GM12878 (cell line): ENCODE data around the gene PRSS1. TPM values are rescaled to one million over a fixed set of nuclear protein-coding genes. Genes with fewer than 3 reads are reported as not detected.

Experiments
- ATAC-seq: fragments of 200-7000 bp; cut with Tn5 transposase; 3 replicates; pipeline ENCODE4 v1.9.1; 2020; ENCODE audit warnings: mild to moderate bottlenecking, moderate library complexity
- BruUV-seq: library from RNA; stranded (reverse); fragments of 400-500 nt; replicated peaks from 2 replicates; lab custom pipeline; 2021; lab: Mats Ljungman, UMichigan
- CTCF ChIA-PET: fragments of 300-600 bp; sonication (Branson Sonifier 250); formaldehyde crosslinking; extraction: SDS; loops from one replicate; lab custom pipeline; 2021; ENCODE audit warnings: inconsistent platforms; lab: Yijun Ruan, JAX
- POLR2A ChIA-PET: fragments of 350-600 bp; formaldehyde crosslinking; extraction: SDS; loops from one replicate; lab custom pipeline; 2021; ENCODE audit warnings: inconsistent platforms; lab: Charles Lee
- RAD21 ChIA-PET: fragments of 300-600 bp; sonication (Branson Sonifier 250); formaldehyde crosslinking; loops from one replicate; lab custom pipeline; 2023; ENCODE audit warnings: antibody characterized with exemption; ENCODE audit not compliant: unreplicated experiment; lab: Charles Lee
- SMC1A ChIA-PET: fragments of 300-600 bp; sonication (Branson Sonifier 250); formaldehyde crosslinking; loops from one replicate; lab custom pipeline; 2023; ENCODE audit not compliant: unreplicated experiment, uncharacterized antibody; lab: Charles Lee
- DNase-seq: peaks from one replicate; pipeline ENCODE4 v3.0.0-alpha.2; 2011; ENCODE audit warnings: low read depth, low spot score
- FAIRE-seq: peaks from 3 replicates; lab custom pipeline; 2011; peaks lifted over from hg19 to GRCh38; lab: Jason Lieb, UNC
- H2AFZ ChIP-seq: 2 replicates; pipeline ENCODE4 v1.6.0; 2011; ENCODE audit warnings: low read depth, low read length, control low read depth; ENCODE audit not compliant: control insufficient read depth
- H3K27ac ChIP-seq: 2 replicates; pipeline ENCODE4 v1.5.1; 2011; ENCODE audit warnings: control low read depth; ENCODE audit not compliant: control insufficient read depth, insufficient read depth
- H3K27me3 ChIP-seq, 2 experiments: replicated peaks in 1 of 2; 2 replicates each; pipeline versions ENCODE4 v1.6.0 to v1.6.1; 2011; ENCODE audit warnings: low read length in 1 of 2; ENCODE audit not compliant: control insufficient read depth in 2 of 2, insufficient read depth in 2 of 2
- H3K36me3 ChIP-seq, 2 experiments: 2 replicates each; pipeline ENCODE4 v1.5.1; 2011; ENCODE audit warnings: low read length in 1 of 2; ENCODE audit not compliant: control insufficient read depth in 2 of 2, insufficient read depth in 2 of 2
- H3K4me1 ChIP-seq: 2 replicates; pipeline ENCODE4 v1.6.1; 2011; ENCODE audit warnings: mild to moderate bottlenecking, low read length, moderate library complexity, mixed read lengths; ENCODE audit not compliant: control insufficient read depth, insufficient read depth
- H3K4me2 ChIP-seq: 2 replicates; pipeline ENCODE4 v1.6.0; 2011; ENCODE audit warnings: control low read depth; ENCODE audit not compliant: control insufficient read depth, insufficient read depth
- H3K4me3 ChIP-seq: fragments of 200-600 bp; sonication (generic); 2 replicates; pipeline ENCODE4 v1.5.1; 2016
- H3K79me2 ChIP-seq: 2 replicates; pipeline ENCODE4 v1.6.0; 2011; ENCODE audit warnings: low read length; ENCODE audit not compliant: control insufficient read depth, insufficient read depth
- H3K9ac ChIP-seq: 2 replicates; pipeline ENCODE4 v1.8.0; 2011; ENCODE audit warnings: low read length, control low read depth, mixed read lengths; ENCODE audit not compliant: control insufficient read depth, insufficient read depth
- H3K9me3 ChIP-seq: replicated peaks from 3 replicates; pipeline ENCODE4 v1.5.1; 2011; ENCODE audit warnings: mild to moderate bottlenecking, low read length; ENCODE audit not compliant: control insufficient read depth, insufficient read depth
- H4K20me1 ChIP-seq: 2 replicates; pipeline ENCODE4 v1.6.0; 2011; ENCODE audit not compliant: control insufficient read depth, insufficient read depth
- BCL3 ChIP-seq: IDR thresholded peaks from 2 replicates; pipeline ENCODE4 v1.6.1; 2011; ENCODE audit warnings: borderline replicate concordance, low read depth, mild to moderate bottlenecking, moderate library complexity, low read length; ENCODE audit not compliant: insufficient read depth, poor library complexity, severe bottlenecking
- EZH2 ChIP-seq: IDR thresholded peaks from 2 replicates; pipeline ENCODE4 v1.6.1; 2012; ENCODE audit warnings: low read depth, mild to moderate bottlenecking, control low read depth, inconsistent platforms, low read length, borderline replicate concordance; ENCODE audit not compliant: control insufficient read depth
- IRF3 ChIP-seq: fragments of 450-650 bp; IDR thresholded peaks from 2 replicates; pipeline ENCODE4 v1.6.1; 2014; ENCODE audit warnings: mild to moderate bottlenecking
- NRF1 ChIP-seq: conservative IDR thresholded peaks from 2 replicates; pipeline ENCODE4 v1.6.1; 2011; ENCODE audit warnings: mild to moderate bottlenecking, low read depth, low read length, improper control_type of control experiment
- POLR2A ChIP-seq: IDR thresholded peaks from 2 replicates; pipeline ENCODE4 v1.6.1; 2011; ENCODE audit warnings: low read depth, mild to moderate bottlenecking, low read length
- RB1 ChIP-seq: fragments of 450-650 bp; formaldehyde crosslinking; IDR thresholded peaks from 2 replicates; pipeline ENCODE4 v1.6.1; 2017; ENCODE audit warnings: mild to moderate bottlenecking, borderline replicate concordance
- RBBP5 ChIP-seq: fragments of 200-600 bp; sonication (generic); conservative IDR thresholded peaks from 2 replicates; pipeline ENCODE4 v1.6.1; 2016
- SIN3A ChIP-seq: IDR thresholded peaks from 2 replicates; pipeline ENCODE4 v1.6.1; 2012; ENCODE audit warnings: low read depth, low read length, improper control_type of control experiment
- SMAD1 ChIP-seq: fragments of 450-650 bp; IDR thresholded peaks from 2 replicates; pipeline ENCODE4 v1.6.1; 2018; ENCODE audit warnings: mild to moderate bottlenecking, low read depth; ENCODE audit not compliant: partially characterized antibody
- ZBTB33 ChIP-seq: fragments of 450-650 bp; IDR thresholded peaks from 2 replicates; pipeline ENCODE4 v1.6.1; 2017; ENCODE audit warnings: mild to moderate bottlenecking
- ZBTB40 ChIP-seq: fragments of 450-650 bp; IDR thresholded peaks from 2 replicates; pipeline ENCODE4 v1.6.1; 2016; ENCODE audit warnings: mild to moderate bottlenecking, moderate library complexity, borderline replicate concordance
- ZNF24 ChIP-seq: fragments of 450-650 bp; IDR thresholded peaks from 2 replicates; pipeline ENCODE4 v1.6.1; 2017; ENCODE audit warnings: antibody characterized with exemption, mild to moderate bottlenecking
- WGBS: methylation state at CpG from one replicate; pipeline ENCODE4 v1.1.6; 2016; ENCODE audit warnings: low lambda C conversion rate; ENCODE audit not compliant: insufficient replicate concordance, insufficient coverage; ENCODE audit errors: missing lambda C conversion rate; 5-methylcytosine and 5-hydroxymethylcytosine counted together
- in situ Hi-C: fragments of 300-500 bp; cut with MboI; formaldehyde crosslinking; loops from 9 replicates; pipeline ENCODE4 v1.14.3; 2018; ENCODE audit warnings: mixed read lengths
- intact Hi-C: fragments of 100-400 bp; cut with micrococcal nuclease; formaldehyde crosslinking; loops from one replicate; pipeline ENCODE4 v1.14.2; 2022; ENCODE audit not compliant: unreplicated experiment
- polyA plus RNA-seq, 11 experiments: library from polyadenylated mRNA; depleted of rRNA in 4 of 11; unstranded in 6 of 11; stranded (reverse) in 5 of 11; fragments of >200 nt; fragmentation: Nextera tagmentation in 4 of 11; fragmentation: Illumina TruSeq in 1 of 11; extraction: Ambion mirVana in 4 of 11; extraction: Trizol in 1 of 11; gene quantifications; 1 replicate in 1 of 11; 2 replicates in 10 of 11; pipeline versions ENCODE4 v1.2.1 to v1.2.3, GENCODE V29; 2011 to 2016; ENCODE audit warnings: inconsistent platforms in 2 of 11, missing spikeins in 2 of 11, low read depth in 1 of 11
- total RNA-seq, 4 experiments: library from RNA; depleted of rRNA in 3 of 4; stranded (reverse); fragments of >200 nt in 3 of 4; fragmentation: Illumina TruSeq in 1 of 4; extraction: Trizol in 1 of 4; gene quantifications; 2 replicates each; pipeline versions ENCODE4 v1.2.1 to v1.2.3, GENCODE V29; 2013 to 2021

PRSS1 gene
- total and polyA plus RNA-seq, 10 of the 15 experiments (the other 5 are each of a cell fraction or from before 2014, with no cell fraction given): 11.9 TPM; not detected in 9

GRCh38 chr7:142733271-142733670, 16.0 kb upstream of the PRSS1 start:
- intact Hi-C loops: no loop called here
- BruUV-seq: no TSS peak
- no peak for TF ChIP-seq RBBP5
- TF ChIP-seq EZH2: no peak
- TF ChIP-seq NRF1: no peak
- no peak for TF ChIP-seq RB1
- TF ChIP-seq SIN3A: no peak
- TF ChIP-seq IRF3: no peak
- no peak for TF ChIP-seq ZBTB33
- no peak for TF ChIP-seq BCL3
- TF ChIP-seq ZBTB40: no peak
- TF ChIP-seq ZNF24: no peak
- TF ChIP-seq SMAD1: no peak
- no peak for TF ChIP-seq POLR2A

More at GRCh38 chr7:142733271-142733670, 16.0 kb upstream of the PRSS1 start:
- H3K27ac ChIP-seq: no peak overlapping the region
- in situ Hi-C loops: no loop called here
- H2AFZ ChIP-seq: no peak overlapping the region
- ChIA-PET RAD21 (no interaction called here), POLR2A (no interaction called here), CTCF (interaction anchor here (0.8 to 3.0 kb wide), 5 partner anchors 19 to 213 kb away, joined by 3 to 12 read pairs (median 4); no protein-coding TSS in a partner anchor), SMC1A (interaction anchor here (0.7 to 2.2 kb wide), 3 partner anchors 19 to 76 kb away, joined by 3 to 5 read pairs (median 4); no protein-coding TSS in a partner anchor)
- H3K4me3 ChIP-seq: no peak overlapping the region
- no peaks in the 10 kb centered on the region for H3K9me3 ChIP-seq
- H3K4me2 ChIP-seq: no peak overlapping the region
- H3K4me1 ChIP-seq: no peaks in the 10 kb centered on the region
- ATAC-seq: no peak
- H3K36me3 ChIP-seq: no peaks in the 10 kb centered on the region
- H3K9ac ChIP-seq: no peak overlapping the region
- H3K27me3 ChIP-seq: no peaks in the 10 kb centered on the region
- FAIRE-seq: no peak
- 64% methylated on average over 8 of the region's 8 CpGs for WGBS
- no peaks in the 10 kb centered on the region for H4K20me1 ChIP-seq
- no peaks in the 10 kb centered on the region for H3K79me2 ChIP-seq
- no peak for DNase-seq
